ENCODE data around the gene PEX10. TPM values are rescaled to one million over a fixed set of nuclear protein-coding genes. Genes with fewer than 3 reads are reported as not detected.

PEX10 gene
- 27.6 and 28.0 TPM in 2 replicates for total RNA-seq (2021)
- percentile 56 among the genes with signal in this experiment for Bru-seq, nascent RNA
- percentile 50 among the genes with signal in this experiment for BruChase-seq, experiment 1, labeled RNA remaining after a 2-hour chase
- BruChase-seq, experiment 2, labeled RNA remaining after a 6-hour chase: percentile 64 among the genes with signal in this experiment
- long read RNA-seq, transcript PEX10-202 (6 exons, 1,997 nt): major isoform, 49 of 62 reads
- long read RNA-seq, partial matches to known transcripts: 3 of 62 reads
- long read RNA-seq, other reads (novel, unspliced or antisense): 10 of 62 reads

GRCh38 chr1:2412395-2412772, at the start of gene PEX10:
PEX10 (minus strand) TSS chr1:2412564; CDS start chr1:2412502, 62 bp downstream.
- H3K9me3 ChIP-seq (ENCODE audit: low read depth, low read length, poor library complexity, severe bottlenecking): no peaks in the 10 kb centered on the region
- peaks cover 22% of the 10 kb centered on the region for H3K27me3 ChIP-seq (replicated peaks; ENCODE audit: insufficient read depth, low read depth, low read length, poor library complexity)
- BruUV-seq (replicated peaks): no TSS peak
- peaks cover 3% of the 10 kb centered on the region for H3K36me3 ChIP-seq (ENCODE audit: insufficient read depth, low read length, poor library complexity, severe bottlenecking)
- peak within 1 kb of the TSS; percentile 89 for H3K27ac ChIP-seq (ENCODE audit: low read depth, low read length, poor library complexity, severe bottlenecking)
- peak; percentile 98 for DNase-seq (ENCODE audit: low spot score)
- ChIA-PET POLR2A (ENCODE audit: low non-redundant PET) (no interaction called here), CTCF (no interaction called here)
- H3K4me1 ChIP-seq (ENCODE audit: insufficient read depth, low read length, poor library complexity, severe bottlenecking): peaks cover 16% of the 10 kb centered on the region
- TF ChIP-seq EZH2 (IDR thresholded peaks at IDR 0.05; ENCODE audit: borderline replicate concordance, low read depth, low read length, poor library complexity, severe bottlenecking) (no peak), CTCF (conservative IDR thresholded peaks at IDR 0.05; ENCODE audit: low read depth, low read length) (no peak)
- H3K4me3 ChIP-seq (ENCODE audit: low read depth, low read length, poor library complexity, severe bottlenecking): peak within 1 kb of the TSS; percentile 99
- intact Hi-C loops (cut with micrococcal nuclease; ENCODE audit: unreplicated experiment): no loop called here

GRCh38 chr1:2460996-2461751, 48.8 kb upstream of the PEX10 start:
- Histone ChIP-seq H3K4me3 (ENCODE audit: low read depth, low read length, poor library complexity, severe bottlenecking) (no peak overlapping the region), H3K27ac (ENCODE audit: low read depth, low read length, poor library complexity, severe bottlenecking) (no peak overlapping the region), H3K36me3 (ENCODE audit: insufficient read depth, low read length, poor library complexity, severe bottlenecking) (no peaks in the 10 kb centered on the region), H3K4me1 (ENCODE audit: insufficient read depth, low read length, poor library complexity, severe bottlenecking) (no peaks in the 10 kb centered on the region), H3K9me3 (ENCODE audit: low read depth, low read length, poor library complexity, severe bottlenecking) (no peaks in the 10 kb centered on the region), H3K27me3 (replicated peaks; ENCODE audit: insufficient read depth, low read depth, low read length, poor library complexity) (peaks cover 51% of the 10 kb centered on the region)
- intact Hi-C loops (cut with micrococcal nuclease; ENCODE audit: unreplicated experiment): no loop called here
- TF ChIP-seq EZH2 (IDR thresholded peaks at IDR 0.05; ENCODE audit: borderline replicate concordance, low read depth, low read length, poor library complexity, severe bottlenecking): no peak
- no peak for TF ChIP-seq CTCF (conservative IDR thresholded peaks at IDR 0.05; ENCODE audit: low read depth, low read length)
- ChIA-PET POLR2A (ENCODE audit: low non-redundant PET) (no interaction called here), CTCF (no interaction called here)
- no peak for DNase-seq (ENCODE audit: low spot score)
- BruUV-seq (replicated peaks): no TSS peak

- H3K27ac ChIP-seq (ENCODE audit: low read depth, low read length, poor library complexity, severe bottlenecking): no peak overlapping the region
- H3K4me3 ChIP-seq (ENCODE audit: low read depth, low read length, poor library complexity, severe bottlenecking): no peak overlapping the region
- H3K36me3 ChIP-seq (ENCODE audit: insufficient read depth, low read length, poor library complexity, severe bottlenecking): no peaks in the 10 kb centered on the region
- ChIA-PET POLR2A (ENCODE audit: low non-redundant PET) (no interaction called here), CTCF (interaction anchor here (0.5 kb wide), 1 partner anchor 123 kb away, joined by 3 read pairs; no protein-coding TSS in a partner anchor)
- no peaks in the 10 kb centered on the region for H3K4me1 ChIP-seq (ENCODE audit: insufficient read depth, low read length, poor library complexity, severe bottlenecking)
- no peak for DNase-seq (ENCODE audit: low spot score)
- no peaks in the 10 kb centered on the region for H3K9me3 ChIP-seq (ENCODE audit: low read depth, low read length, poor library complexity, severe bottlenecking)
- TF ChIP-seq EZH2 (IDR thresholded peaks at IDR 0.05; ENCODE audit: borderline replicate concordance, low read depth, low read length, poor library complexity, severe bottlenecking) (no peak), CTCF (conservative IDR thresholded peaks at IDR 0.05; ENCODE audit: low read depth, low read length) (no peak)
- H3K27me3 ChIP-seq (replicated peaks; ENCODE audit: insufficient read depth, low read depth, low read length, poor library complexity): peaks cover 47% of the 10 kb centered on the region
- no TSS peak for BruUV-seq (replicated peaks)
- intact Hi-C loops (cut with micrococcal nuclease; ENCODE audit: unreplicated experiment): no loop called here
Observed at GRCh38 chr1:2460203-2460602, 47.8 kb upstream of the PEX10 start.

Measured in A673 (cell line).